HFF-Myc (cell line): ENCODE measurements around the gene GARS1.

Experiments used
- DNase-seq: peaks from one replicate; pipeline ENCODE4 v3.0.0-alpha.2; 2011; ENCODE audit warnings: low read depth; ENCODE audit errors: extremely low read depth
- H3K4me3 ChIP-seq: replicated peaks from 2 replicates; pipeline ENCODE4 v1.5.1; 2011; ENCODE audit warnings: low read depth, mild to moderate bottlenecking, control low read depth, low read length
- TF ChIP-seq, protein P1 (sequence below): IDR thresholded peaks from 2 replicates; pipeline ENCODE4 v1.5.1; 2012; ENCODE audit warnings: mild to moderate bottlenecking, low read depth, low read length, control low read depth; ENCODE audit errors: missing control alignments

The GARS1 gene

DNA sequence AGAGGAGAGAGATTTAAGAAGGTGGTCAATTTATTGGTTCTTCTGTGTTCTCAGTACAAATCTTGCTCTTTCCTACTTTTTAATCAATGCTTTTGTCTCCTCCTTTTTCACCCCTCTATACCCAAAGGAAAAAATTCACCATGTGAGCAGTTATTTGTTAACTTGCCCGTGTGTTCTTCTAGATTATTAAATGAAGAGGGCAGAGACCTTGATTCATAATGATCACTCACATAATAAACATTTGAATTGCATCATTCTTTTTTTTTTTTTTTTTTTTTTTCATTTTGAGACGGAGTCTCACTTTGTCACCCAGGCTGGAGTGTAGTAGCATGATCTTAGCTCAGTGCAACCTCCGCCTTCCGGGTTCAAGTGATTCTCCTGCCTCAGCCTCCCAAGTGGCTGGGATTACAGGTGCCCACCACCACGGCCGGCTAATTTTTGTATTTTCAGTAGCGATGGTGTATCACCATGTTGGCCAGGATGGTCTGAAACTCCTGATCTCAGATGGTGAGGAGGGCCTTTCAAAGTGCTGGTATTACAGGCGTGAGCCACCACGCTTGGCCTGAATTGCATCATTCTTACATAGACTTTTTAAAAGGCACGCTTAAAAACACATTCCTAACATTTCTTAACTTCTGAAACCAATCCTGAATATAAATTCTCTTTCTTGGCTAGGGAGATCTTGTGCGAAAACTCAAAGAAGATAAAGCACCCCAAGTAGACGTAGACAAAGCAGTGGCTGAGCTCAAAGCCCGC is 3.6 kb downstream of the GARS1 start:
- DNase-seq: no peak
- peak overlapping the region; percentile 73; the same call in 1 of the 2 replicates for H3K4me3 ChIP-seq
- TF ChIP-seq, protein P1, sequence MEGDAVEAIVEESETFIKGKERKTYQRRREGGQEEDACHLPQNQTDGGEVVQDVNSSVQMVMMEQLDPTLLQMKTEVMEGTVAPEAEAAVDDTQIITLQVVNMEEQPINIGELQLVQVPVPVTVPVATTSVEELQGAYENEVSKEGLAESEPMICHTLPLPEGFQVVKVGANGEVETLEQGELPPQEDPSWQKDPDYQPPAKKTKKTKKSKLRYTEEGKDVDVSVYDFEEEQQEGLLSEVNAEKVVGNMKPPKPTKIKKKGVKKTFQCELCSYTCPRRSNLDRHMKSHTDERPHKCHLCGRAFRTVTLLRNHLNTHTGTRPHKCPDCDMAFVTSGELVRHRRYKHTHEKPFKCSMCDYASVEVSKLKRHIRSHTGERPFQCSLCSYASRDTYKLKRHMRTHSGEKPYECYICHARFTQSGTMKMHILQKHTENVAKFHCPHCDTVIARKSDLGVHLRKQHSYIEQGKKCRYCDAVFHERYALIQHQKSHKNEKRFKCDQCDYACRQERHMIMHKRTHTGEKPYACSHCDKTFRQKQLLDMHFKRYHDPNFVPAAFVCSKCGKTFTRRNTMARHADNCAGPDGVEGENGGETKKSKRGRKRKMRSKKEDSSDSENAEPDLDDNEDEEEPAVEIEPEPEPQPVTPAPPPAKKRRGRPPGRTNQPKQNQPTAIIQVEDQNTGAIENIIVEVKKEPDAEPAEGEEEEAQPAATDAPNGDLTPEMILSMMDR: no peak

DNA sequence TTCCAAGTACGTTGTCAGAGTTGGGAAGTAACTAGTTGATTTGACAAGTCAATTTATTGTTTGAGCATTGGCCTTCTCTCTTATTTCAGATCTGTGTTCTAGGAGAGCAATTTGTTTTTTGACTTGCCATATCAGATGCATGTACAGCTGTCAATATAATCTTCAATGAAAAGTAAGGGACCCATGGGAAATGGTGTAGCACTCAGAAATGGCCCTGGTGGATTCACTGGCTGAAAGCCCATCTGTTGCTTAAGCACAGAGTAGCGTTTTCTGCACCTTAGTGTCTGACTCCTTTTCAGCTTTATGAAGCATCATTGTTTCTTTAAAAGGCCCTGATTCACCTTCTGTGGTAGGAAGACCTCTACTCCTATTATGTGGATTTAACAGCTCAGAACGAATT is 10.2 kb downstream of the GARS1 start:
- TF ChIP-seq, protein P1: no peak
- DNase-seq: no peak
- no peak overlapping the region for H3K4me3 ChIP-seq

DNA sequence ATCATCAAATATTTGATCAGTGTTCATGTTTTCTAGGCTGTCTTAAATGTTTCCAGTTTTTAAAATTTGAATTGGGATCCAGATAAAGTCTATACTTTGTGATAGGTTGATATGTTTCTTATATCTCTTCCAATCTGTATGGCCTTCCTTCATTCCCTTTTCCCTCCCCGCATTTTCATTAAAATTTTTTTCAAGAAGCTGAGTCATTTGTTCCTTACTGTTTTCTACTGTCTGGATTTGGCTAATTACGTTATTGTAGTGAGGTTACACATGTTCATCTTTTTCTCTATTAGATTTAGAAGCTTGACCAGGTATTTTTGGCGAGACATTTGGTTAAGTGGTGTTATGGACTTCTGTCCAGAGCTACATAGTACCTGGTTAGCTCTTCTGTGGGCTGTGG is 11.2 kb downstream of the GARS1 start:
- DNase-seq: no peak
- no peak overlapping the region for H3K4me3 ChIP-seq
- TF ChIP-seq, protein P1: no peak

DNA sequence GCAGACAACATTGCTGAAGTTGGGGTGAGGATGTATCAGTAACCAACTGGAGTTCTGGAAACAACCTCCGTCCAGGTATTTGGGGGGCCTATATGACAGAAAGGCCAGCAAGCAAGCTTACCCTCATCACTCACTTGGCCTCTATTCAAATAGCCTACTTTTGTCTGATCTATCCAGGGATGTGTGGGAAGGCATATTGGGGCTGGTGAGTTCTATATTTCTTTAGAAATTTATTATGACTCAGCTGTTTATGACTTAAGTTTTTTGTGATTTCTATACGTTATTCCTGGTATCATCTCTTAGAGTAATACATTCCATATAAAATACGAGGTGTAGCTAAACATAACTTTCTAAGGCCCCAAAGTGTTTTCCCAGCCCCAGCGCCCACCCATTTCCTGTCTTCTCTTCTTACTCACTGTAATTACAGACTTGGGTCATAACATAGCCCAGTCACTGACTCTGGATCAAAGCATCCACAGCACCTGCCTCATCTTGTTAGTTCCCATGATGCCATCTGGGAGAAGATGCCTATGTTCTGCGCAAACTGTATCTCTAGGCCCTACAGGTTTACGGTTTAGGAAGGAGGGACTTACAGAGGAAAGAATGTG is 18.1 kb downstream of the GARS1 start:
- no peak for DNase-seq
- TF ChIP-seq, protein P1: no peak
- no peak overlapping the region for H3K4me3 ChIP-seq

DNA sequence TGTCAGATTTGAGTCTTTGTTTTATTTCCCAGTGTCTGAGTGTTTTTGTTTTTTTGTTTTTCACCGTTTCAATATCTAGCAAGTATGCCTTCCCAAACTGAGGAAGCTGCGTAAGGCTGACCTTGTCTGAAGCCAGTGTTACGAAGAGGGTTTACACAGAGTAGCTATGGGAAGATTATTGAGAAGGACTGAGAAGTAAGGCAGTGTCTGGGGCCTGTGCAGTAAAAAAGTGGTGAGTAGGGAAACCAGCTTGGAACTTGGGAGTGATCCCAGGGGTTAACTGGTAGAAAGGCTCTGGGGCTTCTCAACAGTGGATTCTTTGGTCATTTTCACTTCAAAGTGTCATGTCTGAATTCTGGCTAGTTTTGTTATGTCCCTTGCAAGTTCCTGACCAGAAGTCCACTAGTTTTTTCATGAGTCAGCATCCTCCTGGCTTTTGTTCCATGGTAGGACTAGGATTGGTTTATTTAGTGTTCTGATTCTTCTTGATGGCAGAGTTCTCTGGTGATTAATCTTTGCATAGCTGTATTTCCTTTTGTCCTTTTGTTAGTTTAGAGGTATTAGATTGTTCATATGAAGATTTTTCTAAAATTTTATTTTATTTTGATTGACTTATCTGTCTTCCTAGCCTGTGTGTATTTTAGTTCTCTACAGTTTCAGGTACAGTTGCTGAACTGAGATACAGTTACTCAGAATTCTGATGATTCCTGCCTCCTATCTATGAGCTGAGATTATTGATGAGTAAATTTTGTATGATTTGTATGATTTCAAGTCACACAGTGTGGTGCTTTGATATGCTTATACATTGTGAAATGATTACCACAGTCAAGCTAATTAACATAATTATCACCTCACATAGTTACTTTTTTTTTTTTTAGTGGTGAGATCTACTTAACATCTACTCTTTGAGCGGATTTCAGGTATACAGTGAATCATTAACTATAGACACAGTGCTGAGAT is 19.0 kb downstream of the GARS1 start:
- TF ChIP-seq, protein P1: no peak
- no peak overlapping the region for H3K4me3 ChIP-seq
- no peak for DNase-seq

DNA sequence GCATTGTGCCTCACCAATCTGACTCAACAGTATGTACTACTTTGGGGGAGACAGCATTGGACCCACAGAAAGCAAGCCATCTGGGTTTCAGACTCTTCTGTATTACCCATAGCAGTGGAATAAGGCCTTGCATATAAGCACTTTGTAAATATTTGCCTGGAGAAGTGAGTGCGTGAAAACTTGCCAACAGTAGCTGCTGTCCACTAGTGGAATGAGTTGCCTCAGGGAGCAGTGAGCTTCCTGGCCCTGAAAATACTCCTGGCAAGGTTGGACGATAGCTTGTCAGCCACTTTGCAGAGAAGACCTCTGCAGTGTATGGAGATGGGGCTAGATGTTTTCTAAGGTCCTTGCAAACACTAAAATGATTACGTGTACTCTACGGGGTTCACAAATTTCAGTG is 21.6 kb downstream of the GARS1 start:
- DNase-seq: no peak
- H3K4me3 ChIP-seq: no peak overlapping the region

More for the DNA sequence above, 21.6 kb downstream of the GARS1 start:
- TF ChIP-seq, protein P1: no peak
